SK-N-SH (cell line): ENCODE results near the gene JMJD4. TPM values are rescaled to one million over a fixed set of nuclear protein-coding genes. Genes with fewer than 3 reads are reported as not detected.

Experiments
- CTCF ChIA-PET: fragments of 300-600, 350-600 bp; formaldehyde crosslinking; extraction: SDS; loops from one replicate; lab custom pipeline; 2021; lab: Yijun Ruan, JAX
- POLR2A ChIA-PET: fragments of 350-600 bp; sonication (Branson Sonifier 250); formaldehyde crosslinking; extraction: SDS; loops from one replicate; lab custom pipeline; 2020; ENCODE audit warnings: antibody characterized with exemption, inconsistent platforms; lab: Yijun Ruan, JAX
- DNase-seq: peaks from one replicate; pipeline ENCODE4 v3.0.0; 2012
- H2AFZ ChIP-seq: fragments of 200-600 bp; sonication (generic); 2 replicates; pipeline ENCODE4 v1.8.1; 2016; ENCODE audit warnings: antibody characterized with exemption, mild to moderate bottlenecking, low read depth
- H3F3A ChIP-seq: fragments of 200-600 bp; sonication (generic); replicated peaks from 2 replicates; pipeline ENCODE3; 2016; ENCODE audit warnings: antibody characterized with exemption, mild to moderate bottlenecking; ENCODE audit not compliant: insufficient read depth
- H3K27ac ChIP-seq, 2 experiments: fragments of 200-500 bp in 1 of 2; fragments of 200-600 bp in 1 of 2; sonication (Bioruptor generic) in 1 of 2; sonication (generic), shearing (Covaris generic) in 1 of 2; 2 replicates each; pipeline versions ENCODE4 v1.5.1 to v1.6.1; 2014 to 2016; ENCODE audit warnings: low read depth in 2 of 2, inconsistent platforms in 1 of 2, low read length in 1 of 2, mild to moderate bottlenecking in 1 of 2, mixed read lengths in 1 of 2
- H3K27me3 ChIP-seq: fragments of 200-600 bp; sonication (generic), shearing (Covaris generic); 2 replicates; pipeline ENCODE4 v1.6.1; 2016; ENCODE audit warnings: mixed run types; ENCODE audit not compliant: insufficient read depth
- H3K36me3 ChIP-seq, 2 experiments: fragments of 200-500 bp in 1 of 2; fragments of 200-600 bp in 1 of 2; sonication (Bioruptor generic) in 1 of 2; sonication (generic) in 1 of 2; replicated peaks in 1 of 2; 2 replicates each; pipeline versions ENCODE3 to v1.5.1; 2014 to 2016; ENCODE audit warnings: low read length in 1 of 2, mild to moderate bottlenecking in 1 of 2; ENCODE audit not compliant: insufficient read depth in 2 of 2, control insufficient read depth in 1 of 2
- H3K4me1 ChIP-seq, 2 experiments: fragments of 200-500 bp in 1 of 2; fragments of 200-600 bp in 1 of 2; sonication (Bioruptor generic) in 1 of 2; sonication (generic), shearing (Covaris generic) in 1 of 2; 2 replicates each; pipeline versions ENCODE4 v1.5.1 to v1.6.1; 2014 to 2016; ENCODE audit warnings: low read depth in 1 of 2, low read length in 1 of 2, mixed run types in 1 of 2; ENCODE audit not compliant: insufficient read depth in 2 of 2, control insufficient read depth in 1 of 2
- H3K4me2 ChIP-seq: fragments of 200-600 bp; sonication (generic), shearing (Covaris generic); 2 replicates; pipeline ENCODE4 v1.6.1; 2017; ENCODE audit warnings: mixed run types
- H3K4me3 ChIP-seq, 2 experiments: fragments of 200-500 bp in 1 of 2; fragments of 200-600 bp in 1 of 2; sonication (Bioruptor generic) in 1 of 2; sonication (generic), shearing (Covaris generic) in 1 of 2; 2 replicates each; pipeline versions ENCODE4 v1.5.1 to v1.8.1; 2014 to 2016; ENCODE audit warnings: low read depth in 2 of 2, inconsistent platforms in 1 of 2, low read length in 1 of 2, mild to moderate bottlenecking in 1 of 2, mixed read lengths in 1 of 2, moderate library complexity in 1 of 2
- H3K79me2 ChIP-seq: fragments of 200-600 bp; sonication (generic); 2 replicates; pipeline ENCODE4 v1.8.1; 2017; ENCODE audit warnings: mild to moderate bottlenecking; ENCODE audit not compliant: insufficient read depth
- H3K9ac ChIP-seq: fragments of 200-600 bp; sonication (generic); 2 replicates; pipeline ENCODE4 v1.6.1; 2017; ENCODE audit warnings: mixed run types
- H3K9me2 ChIP-seq: fragments of 200-600 bp; sonication (generic); 2 replicates; pipeline ENCODE4 v1.6.1; 2017; ENCODE audit warnings: mixed run types
- H3K9me3 ChIP-seq: fragments of 200-600 bp; sonication (generic); 2 replicates; pipeline ENCODE4 v1.6.1; 2017; ENCODE audit warnings: mixed run types, mild to moderate bottlenecking, moderate library complexity
- H4K20me1 ChIP-seq: fragments of 200-600 bp; sonication (generic); 2 replicates; pipeline ENCODE4 v1.6.1; 2017; ENCODE audit warnings: mild to moderate bottlenecking, mixed run types; ENCODE audit not compliant: insufficient read depth
- CHD2 ChIP-seq: fragments of 150-350 bp; IDR thresholded peaks from 2 replicates; pipeline ENCODE4 v1.6.1; 2018; ENCODE audit warnings: low read length; ENCODE audit not compliant: partially characterized antibody
- ELF1 ChIP-seq: IDR thresholded peaks from 2 replicates; pipeline ENCODE4 v1.4.0; 2012
- EP300 ChIP-seq, 2 experiments: IDR thresholded peaks; 2 replicates each; pipeline versions ENCODE4 v1.4.0 to v1.6.1; 2012; ENCODE audit warnings: borderline replicate concordance in 1 of 2, low read depth in 1 of 2, low read length in 1 of 2
- FOXM1 ChIP-seq: IDR thresholded peaks from 2 replicates; pipeline ENCODE4 v1.4.0; 2012; ENCODE audit warnings: low read depth, mild to moderate bottlenecking
- GABPA ChIP-seq: IDR thresholded peaks from 2 replicates; pipeline ENCODE4 v1.4.0; 2012; ENCODE audit warnings: low read depth, mild to moderate bottlenecking
- GATA2 ChIP-seq: sonication (generic); formaldehyde crosslinking; IDR thresholded peaks from 2 replicates; pipeline ENCODE4 v1.5.0; 2020; ENCODE audit warnings: mild to moderate bottlenecking, missing genetic modification reagents
- MEF2A ChIP-seq: IDR thresholded peaks from 2 replicates; pipeline ENCODE4 v1.4.0; 2012; ENCODE audit warnings: low read depth, borderline replicate concordance
- MXI1 ChIP-seq: IDR thresholded peaks from 2 replicates; pipeline ENCODE4 v1.6.1; 2012; ENCODE audit warnings: mild to moderate bottlenecking, low read depth, low read length, improper control_type of control experiment
- NFIC ChIP-seq: IDR thresholded peaks from 2 replicates; pipeline ENCODE4 v1.4.0; 2012; ENCODE audit warnings: borderline replicate concordance
- NRF1 ChIP-seq: IDR thresholded peaks from 2 replicates; pipeline ENCODE4 v1.6.1; 2012; ENCODE audit warnings: low read depth, mild to moderate bottlenecking, low read length
- RAD21 ChIP-seq: IDR thresholded peaks from 2 replicates; pipeline ENCODE4 v1.6.1; 2012; ENCODE audit warnings: mild to moderate bottlenecking, low read length
- RXRA ChIP-seq: IDR thresholded peaks from 2 replicates; pipeline ENCODE4 v1.4.0; 2012; ENCODE audit warnings: low read depth, mild to moderate bottlenecking, borderline replicate concordance
- SMC3 ChIP-seq: IDR thresholded peaks from 2 replicates; pipeline ENCODE4 v1.6.1; 2012; ENCODE audit warnings: low read depth, low read length, improper control_type of control experiment
- TAF1 ChIP-seq: IDR thresholded peaks from 2 replicates; pipeline ENCODE4 v1.6.1; 2012; ENCODE audit warnings: low read depth, mild to moderate bottlenecking, low read length, moderate library complexity, borderline replicate concordance
- TCF12 ChIP-seq: IDR thresholded peaks from 2 replicates; pipeline ENCODE4 v1.4.0; 2012
- USF1 ChIP-seq: IDR thresholded peaks from 2 replicates; pipeline ENCODE4 v1.4.0; 2012; ENCODE audit warnings: low read depth, borderline replicate concordance
- USF2 ChIP-seq: fragments of 150-350 bp; IDR thresholded peaks from 2 replicates; pipeline ENCODE4 v1.6.1; 2017; ENCODE audit warnings: antibody characterized with exemption, low read length, low read depth, borderline replicate concordance
- YY1 ChIP-seq: IDR thresholded peaks from 2 replicates; pipeline ENCODE4 v1.4.0; 2012; ENCODE audit warnings: low read depth, mild to moderate bottlenecking
- ZBTB33 ChIP-seq: IDR thresholded peaks from 2 replicates; pipeline ENCODE4 v1.4.0; 2012; ENCODE audit warnings: low read depth, borderline replicate concordance
- WGBS: methylation state at CpG from one replicate; pipeline ENCODE4 v1.1.6; 2017; ENCODE audit warnings: low lambda C conversion rate; 5-methylcytosine and 5-hydroxymethylcytosine counted together
- polyA plus RNA-seq, 3 experiments: library from polyadenylated mRNA; depleted of rRNA; stranded (reverse); fragments of >200 nt; gene quantifications; 2 replicates each; pipeline ENCODE4 v1.2.3, GENCODE V29; 2012

The JMJD4 gene
- polyA plus RNA-seq, 1 of the 3 experiments (the other 2 are of a cell fraction): 15.0 TPM

- TF ChIP-seq SMC3 (peak; percentile 40), GABPA (no peak), USF2 (no peak), RAD21 (peak; percentile 46), NRF1 (no peak), EP300 (IDR thresholded peaks at IDR 0.05; ENCODE audit: borderline replicate concordance in 1 of 2, low read depth in 1 of 2, low read length in 1 of 2) (no peak), MEF2A (no peak), TAF1 (no peak), USF1 (no peak), MXI1 (no peak), NFIC (no peak), RXRA (no peak)
Measured at GRCh38 chr1:227729881-227730629, 5.0 kb downstream of the JMJD4 start (continued).

GRCh38 chr1:227729144-227729880 lies 5.8 kb downstream of the JMJD4 start:
- peak overlapping the region; percentile 53 for H3K9ac ChIP-seq
- POLR2A ChIA-PET: no interaction called here
- H2AFZ ChIP-seq: no peak overlapping the region
- DNase-seq: peak; percentile 25
- peaks cover 8% of the 10 kb centered on the region; the same call in 1 of the 2 replicates for H4K20me1 ChIP-seq
- TF ChIP-seq RXRA: no peak
- no peak for TF ChIP-seq GATA2 (CRISPR knock-in tag)
- TF ChIP-seq NRF1: no peak
- TF ChIP-seq SMC3: no peak
- no peak for TF ChIP-seq MEF2A
- no peak for TF ChIP-seq YY1
- TF ChIP-seq FOXM1: no peak
- no peak for TF ChIP-seq MXI1
- no peak for TF ChIP-seq TCF12
- TF ChIP-seq ELF1: no peak
- TF ChIP-seq CHD2: no peak
- no peak for TF ChIP-seq USF1
- TF ChIP-seq ZBTB33: no peak
- no peak for TF ChIP-seq TAF1
- H3K36me3 ChIP-seq: peaks cover 6 to 26% of the 10 kb centered on the region in 2 experiments
- no peaks in the 10 kb centered on the region for H3F3A ChIP-seq
- no peaks in the 10 kb centered on the region for H3K9me3 ChIP-seq
- H3K9me2 ChIP-seq: no peaks in the 10 kb centered on the region
- H3K27ac ChIP-seq: no peak overlapping the region
- CTCF ChIA-PET: interaction anchor here (0.9 to 2.8 kb wide), 4 partner anchors 26 to 225 kb away, joined by 3 to 11 read pairs (median 4); no protein-coding TSS in a partner anchor
- no peaks in the 10 kb centered on the region for H3K27me3 ChIP-seq
- WGBS: 80% methylated on average over 1 of the region's 5 CpGs
- H3K4me2 ChIP-seq: peak overlapping the region; percentile 90
- peaks cover 16% of the 10 kb centered on the region for H3K79me2 ChIP-seq
- peak overlapping the region; percentile 63 to 68 for H3K4me3 ChIP-seq
- peaks cover 9 to 31% of the 10 kb centered on the region in 2 experiments; a peak in 3 of 4 replicates for H3K4me1 ChIP-seq
